Suppressor macrophage treated with lipopolysaccharide for 4 hours (primary cell): ENCODE data around the gene TEX11.
"Not testable (repeated sequence)": the region's sequence is repeated elsewhere in the genome, so short reads cannot be mapped to it uniquely, and the experiment has no call there.

Experiments
- DNase-seq: peaks from one replicate; pipeline ENCODE4 v3.0.0-alpha.2; 2020

TEX11 gene

DNA sequence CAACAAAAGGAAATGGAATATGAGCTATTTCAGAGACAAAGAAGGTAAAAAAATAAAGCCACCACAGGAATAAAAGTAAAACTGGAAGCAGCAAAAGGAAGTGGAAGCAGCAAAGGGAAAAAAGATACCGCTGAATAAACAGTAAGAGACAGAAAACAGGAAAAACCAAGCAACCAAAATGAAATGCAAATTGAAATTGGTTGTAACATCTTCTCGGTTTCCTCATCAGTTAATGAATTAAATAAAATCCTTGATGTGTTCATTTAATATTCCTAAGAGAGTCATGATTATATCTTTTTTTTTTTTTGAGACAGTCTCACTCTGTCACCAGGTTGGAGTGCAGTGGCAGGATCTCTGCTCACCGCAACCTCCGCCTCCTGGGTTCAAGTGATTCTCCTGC lies 331.1 kb downstream of the TEX11 start:
- DNase-seq: no peak

DNA sequence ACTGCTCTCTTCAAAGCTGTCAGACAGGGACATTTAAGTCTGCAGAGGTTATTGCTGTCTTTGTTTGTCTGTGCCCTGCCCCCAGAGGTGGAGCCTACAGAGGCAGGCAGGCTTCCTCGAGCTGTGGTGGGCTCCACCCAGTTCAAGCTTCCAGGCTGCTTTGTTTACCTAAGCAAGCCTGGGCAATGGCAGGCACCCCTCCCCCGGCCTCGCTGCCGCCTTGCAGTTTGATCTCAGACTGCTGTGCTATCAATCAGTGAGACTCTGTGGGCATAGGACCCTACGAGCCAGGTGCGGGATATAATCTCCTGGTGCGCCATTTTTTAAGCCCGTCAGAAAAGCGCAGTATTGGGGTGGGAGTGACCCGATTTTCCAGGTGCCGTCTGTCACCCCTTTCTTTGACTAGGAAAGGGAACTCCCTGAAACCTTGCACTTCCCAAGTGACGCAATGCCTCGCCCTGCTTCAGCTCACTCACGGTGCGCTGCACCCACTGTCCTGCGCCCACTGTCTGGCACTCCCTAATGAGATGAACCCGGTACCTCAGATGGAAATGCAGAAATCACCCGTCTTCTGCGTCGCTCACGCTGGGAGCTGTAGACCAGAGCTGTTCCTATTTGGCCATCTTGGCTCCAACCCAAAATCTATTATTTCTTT lies 338.5 kb downstream of the TEX11 start:
- DNase-seq: not testable (repeated sequence)

- DNase-seq: no peak
Measured at GRCh38 chrX:70554948-70555347, 353.6 kb downstream of the TEX11 start.

DNA sequence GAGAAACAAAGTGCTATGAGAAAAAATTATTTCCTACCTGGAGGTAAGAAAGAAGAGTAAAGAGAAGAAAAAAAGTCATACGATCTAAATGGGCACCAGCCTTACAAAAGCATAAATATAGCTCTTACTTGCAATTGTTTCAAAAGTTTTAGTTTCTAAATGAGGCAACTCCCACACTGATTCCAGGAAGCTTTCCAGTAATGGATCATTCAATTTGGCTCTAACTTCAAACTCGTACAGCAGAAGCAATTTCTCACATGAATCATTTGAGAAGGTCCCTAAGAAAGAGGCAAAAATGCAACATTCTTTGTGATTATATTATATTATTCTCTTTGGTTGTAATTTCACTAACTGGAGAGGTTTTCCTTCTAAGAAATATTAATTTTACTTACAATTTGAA lies 354.0 kb downstream of the TEX11 start:
- no peak for DNase-seq

DNA sequence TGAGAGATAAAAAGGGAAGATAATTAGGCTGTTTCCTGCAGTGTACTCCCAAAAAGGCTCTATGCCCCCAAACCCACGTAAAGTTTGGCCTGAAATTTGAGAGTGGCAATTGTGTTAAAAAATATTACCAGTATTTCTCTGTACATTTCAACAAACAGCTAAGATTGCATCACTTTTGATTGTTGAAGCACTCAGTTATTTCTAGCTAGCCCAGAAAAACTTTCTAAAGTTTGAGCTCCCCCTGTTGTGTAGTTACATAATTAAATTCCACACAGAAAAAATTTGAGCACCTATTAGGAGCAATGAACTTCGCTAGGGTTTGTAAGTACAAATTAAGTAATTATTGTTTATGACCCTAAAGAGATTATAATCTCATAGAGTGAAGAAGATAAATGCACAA lies 354.4 kb downstream of the TEX11 start:
- peak; percentile 3 for DNase-seq

DNA sequence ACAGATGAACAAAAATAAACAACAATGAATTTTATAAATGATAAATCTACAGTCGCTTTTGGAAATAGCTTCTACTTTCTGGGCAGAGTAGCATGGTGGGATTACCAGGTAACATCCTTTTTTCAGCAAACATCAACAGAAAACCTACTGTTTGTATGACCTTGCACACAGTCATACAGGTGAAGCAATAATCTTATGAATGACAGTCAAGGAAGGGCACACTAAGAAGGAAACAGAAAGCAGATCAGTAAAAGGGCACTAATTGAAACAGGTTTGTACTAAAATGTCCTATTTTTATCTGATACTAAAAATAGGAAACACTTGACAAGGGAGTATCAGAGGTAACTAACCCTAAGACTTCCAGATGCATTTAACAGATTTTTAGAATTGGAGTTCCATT lies 355.0 kb downstream of the TEX11 start:
- DNase-seq: no peak

DNA sequence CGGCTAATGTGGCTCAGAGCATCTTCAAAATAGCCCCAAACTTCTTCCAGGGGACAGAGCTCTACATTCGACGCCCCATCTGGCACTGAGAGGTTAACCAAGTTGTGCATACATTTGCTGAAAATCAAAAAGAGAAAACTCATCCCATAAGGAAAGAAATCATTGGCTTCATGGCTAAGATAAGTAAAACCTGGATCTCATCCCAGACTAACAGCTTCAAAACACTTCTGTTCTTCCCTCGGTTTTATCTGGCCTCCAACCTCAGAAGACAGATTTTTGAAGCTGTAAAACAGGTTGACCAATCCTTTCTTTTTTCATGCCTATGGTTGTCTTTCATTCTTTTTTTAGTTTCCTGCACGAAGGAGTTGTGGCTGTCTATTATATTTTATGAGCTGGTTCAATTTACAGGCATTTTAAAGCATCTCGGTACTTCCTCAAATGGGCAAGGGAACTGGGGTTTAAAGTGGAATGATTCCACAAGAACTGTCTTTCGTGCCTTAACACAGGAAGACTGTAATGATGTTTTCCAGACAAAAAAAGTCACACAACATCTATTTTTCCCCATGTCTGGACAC lies 356.3 kb downstream of the TEX11 start:
- DNase-seq: no peak

DNA sequence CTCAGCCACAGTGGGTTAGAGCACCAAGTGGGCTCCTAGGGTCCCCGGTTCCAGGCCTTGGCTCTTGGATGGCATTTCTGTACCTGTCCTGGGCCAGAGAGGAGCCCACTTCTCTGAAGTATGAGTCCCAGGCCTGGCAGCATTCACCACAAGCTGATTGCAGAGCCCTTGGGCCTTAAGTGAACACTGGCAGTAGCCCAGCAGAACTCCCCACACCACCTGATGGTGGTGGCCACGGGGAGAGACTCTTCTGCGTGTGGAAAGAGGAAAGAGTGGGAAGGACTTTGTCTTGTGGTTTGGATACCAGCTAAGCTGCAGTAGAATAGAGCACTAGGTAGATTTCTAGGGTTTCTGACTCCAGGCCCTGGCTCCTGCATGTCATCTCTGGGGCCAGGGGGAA lies 359.1 kb downstream of the TEX11 start:
- no peak for DNase-seq

DNA sequence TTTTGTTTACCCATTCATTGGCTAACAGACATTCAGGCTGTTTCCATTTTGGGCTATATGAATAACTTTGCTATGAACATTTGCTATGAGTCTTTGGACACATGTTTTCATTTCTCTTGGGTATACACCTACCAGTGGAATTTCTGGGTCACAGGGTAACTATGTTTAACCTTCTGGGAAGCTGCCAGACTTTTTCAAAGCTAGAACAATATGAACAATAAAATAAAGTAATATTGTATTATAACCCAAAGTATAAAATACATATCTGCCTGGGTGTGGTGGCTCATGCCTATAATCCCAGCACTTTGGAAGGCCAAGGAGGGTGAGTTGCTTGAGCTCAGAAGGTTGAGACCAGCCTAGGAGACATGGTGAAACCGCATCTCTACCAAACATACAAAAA lies 373.3 kb downstream of the TEX11 start:
- DNase-seq: no peak

DNA sequence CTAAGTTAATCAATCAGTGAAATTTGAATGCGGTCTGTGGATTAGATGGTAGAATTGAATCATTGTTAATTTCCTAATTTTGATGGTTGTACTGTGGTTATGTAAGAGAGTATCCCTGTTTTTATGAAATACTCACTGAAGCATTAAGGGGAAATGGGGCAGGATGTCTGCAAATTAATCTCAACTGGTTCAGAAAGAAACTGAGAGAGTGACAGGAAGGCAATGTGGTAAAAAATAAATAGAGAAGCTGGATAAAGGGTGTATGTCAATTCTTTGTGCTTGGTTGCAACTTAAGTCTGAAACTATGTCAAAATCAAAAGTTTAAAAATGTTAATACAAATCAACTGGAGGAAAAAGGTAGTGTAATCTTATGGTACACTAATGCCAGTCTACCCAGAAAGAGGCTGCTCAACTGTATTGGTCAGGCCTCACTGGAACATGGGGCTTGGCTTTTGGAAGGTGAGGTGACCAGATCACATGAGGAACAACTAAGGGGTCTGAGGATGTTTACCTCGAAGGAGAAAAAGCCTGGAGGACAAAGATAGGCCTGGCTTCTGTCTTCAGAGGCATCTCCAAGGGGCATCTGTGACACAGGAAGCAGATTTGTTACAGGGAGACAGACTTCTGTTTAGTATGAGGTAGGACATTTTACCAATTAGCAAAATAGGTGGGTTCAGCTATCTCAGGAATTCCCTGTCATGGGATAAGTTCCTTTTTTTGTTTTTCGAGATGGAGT lies 380.7 kb downstream of the TEX11 start:
- DNase-seq: no peak

DNA sequence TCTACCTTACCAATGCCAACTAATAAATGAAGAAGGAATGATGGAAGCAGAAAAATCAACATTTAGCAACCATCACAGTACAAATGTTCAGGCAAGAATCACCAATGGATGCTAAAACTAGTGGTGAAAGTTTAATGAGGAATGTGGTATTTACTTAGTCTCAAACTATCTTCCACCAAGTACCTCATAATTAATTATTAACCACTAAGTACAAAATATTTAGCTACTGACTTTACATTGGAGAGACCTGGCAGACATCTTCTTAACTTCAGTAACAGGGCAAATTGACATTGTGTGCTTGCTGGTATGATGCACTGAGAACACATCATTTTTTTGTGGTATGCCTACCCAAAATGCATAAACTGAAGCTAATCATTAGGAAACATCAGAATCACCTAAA lies 381.5 kb downstream of the TEX11 start:
- no peak for DNase-seq

GRCh38 chrX:70525733-70526132 lies 382.8 kb downstream of the TEX11 start:
- DNase-seq: no peak

DNA sequence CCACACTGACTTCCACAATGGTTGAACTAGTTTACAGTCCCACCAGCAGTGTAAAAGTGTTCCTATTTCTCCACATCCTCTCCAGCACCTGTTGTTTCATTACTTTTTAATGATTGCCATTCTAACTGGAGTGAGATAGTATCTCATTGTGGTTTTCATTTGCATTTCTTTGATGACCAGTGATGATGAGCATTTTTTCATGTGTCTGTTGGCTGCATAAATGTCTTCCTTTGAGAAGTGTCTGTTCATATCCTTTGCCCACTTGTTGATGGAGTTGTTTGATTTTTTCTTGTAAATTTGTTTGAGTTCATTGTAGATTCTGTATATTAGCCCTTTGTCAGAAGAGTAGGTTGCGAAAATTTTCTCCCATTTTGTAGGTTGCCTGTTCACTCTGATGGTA lies 392.8 kb downstream of the TEX11 start:
- not testable (repeated sequence) for DNase-seq

DNA sequence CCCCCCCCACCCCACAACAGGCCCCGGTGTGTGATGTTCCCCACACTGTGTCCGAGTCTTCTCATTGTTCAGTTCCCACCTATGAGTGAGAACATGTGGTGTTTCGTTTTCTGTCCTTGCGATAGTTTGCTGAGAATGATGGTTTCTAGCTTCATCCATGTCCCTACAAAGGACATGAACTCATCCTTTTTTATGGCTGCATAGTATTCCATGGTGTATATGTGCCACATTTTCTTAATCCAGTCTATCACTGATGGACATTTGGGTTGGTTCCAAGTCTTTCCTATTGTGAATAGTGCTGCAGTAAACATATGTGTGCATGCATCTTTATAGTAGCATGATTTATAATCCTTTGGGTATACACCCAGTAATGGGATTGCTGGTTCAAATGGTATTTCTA lies 393.2 kb downstream of the TEX11 start:
- not testable (repeated sequence) for DNase-seq

GRCh38 chrX:70509078-70509477 lies 399.4 kb downstream of the TEX11 start:
- DNase-seq: no peak

- no peak for DNase-seq
Measured at GRCh38 chrX:70508296-70508911, 400.1 kb downstream of the TEX11 start.

DNA sequence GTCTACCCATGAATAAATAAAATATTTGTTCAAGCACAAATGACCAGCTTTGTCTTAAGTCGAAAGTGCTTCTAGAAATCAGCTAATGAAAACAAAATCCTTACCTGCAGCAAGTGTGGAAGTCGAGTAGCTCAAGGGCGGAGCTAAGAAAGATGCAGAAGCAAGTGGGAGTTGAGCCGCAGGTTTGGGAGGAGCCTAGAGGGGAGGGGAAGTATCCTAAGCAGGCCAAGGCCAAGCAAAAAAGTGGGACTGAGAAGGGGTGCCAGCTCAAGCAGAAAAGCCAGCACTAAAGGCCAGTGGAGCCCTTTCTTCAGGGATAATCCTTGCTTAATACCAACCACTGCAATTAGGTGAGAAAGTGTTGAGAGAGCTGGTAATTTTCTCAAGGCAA lies 403.1 kb downstream of the TEX11 start:
- DNase-seq: no peak

- DNase-seq: no peak
Measured at GRCh38 chrX:70504772-70505450, 403.6 kb downstream of the TEX11 start.

DNA sequence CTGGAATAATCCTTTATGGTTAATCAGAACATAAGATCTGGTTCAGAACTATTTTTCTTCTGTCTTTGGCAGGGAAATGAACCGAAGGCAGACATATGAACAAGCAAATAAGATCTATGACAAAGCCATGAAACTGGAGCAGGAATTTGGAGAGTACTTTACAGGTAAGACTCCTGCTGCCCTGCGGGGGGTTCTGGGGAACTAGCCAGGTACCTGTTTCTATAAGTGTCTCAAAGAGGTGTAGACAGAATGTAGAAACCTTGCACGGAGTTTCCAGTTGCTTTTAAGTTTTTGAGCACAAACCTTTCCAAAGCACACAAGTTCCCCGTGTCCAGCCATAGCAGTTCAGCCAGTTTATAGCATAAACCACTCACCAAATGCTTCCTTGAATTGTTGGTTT lies 407.7 kb downstream of the TEX11 start:
- DNase-seq: no peak

DNA sequence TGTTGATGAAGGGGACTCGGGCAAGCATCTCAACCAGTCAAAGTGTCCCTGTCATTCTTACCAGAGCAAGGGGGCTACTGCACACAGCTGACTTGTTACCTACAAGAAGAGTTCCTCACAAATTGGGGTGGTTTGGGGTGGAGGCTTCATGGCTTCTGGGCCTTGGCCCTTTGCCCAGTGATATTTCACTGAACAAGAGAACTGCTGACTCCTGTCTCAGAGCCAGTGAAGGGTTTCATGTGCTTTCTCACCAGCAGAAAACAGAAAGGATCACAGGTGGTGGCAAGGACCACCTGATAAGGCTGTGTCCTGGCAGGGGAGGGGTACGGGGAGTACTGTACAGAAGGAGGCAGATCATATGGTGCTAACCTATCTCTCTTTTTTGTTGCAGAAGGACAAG lies 410.4 kb downstream of the TEX11 start:
- no peak for DNase-seq

DNA sequence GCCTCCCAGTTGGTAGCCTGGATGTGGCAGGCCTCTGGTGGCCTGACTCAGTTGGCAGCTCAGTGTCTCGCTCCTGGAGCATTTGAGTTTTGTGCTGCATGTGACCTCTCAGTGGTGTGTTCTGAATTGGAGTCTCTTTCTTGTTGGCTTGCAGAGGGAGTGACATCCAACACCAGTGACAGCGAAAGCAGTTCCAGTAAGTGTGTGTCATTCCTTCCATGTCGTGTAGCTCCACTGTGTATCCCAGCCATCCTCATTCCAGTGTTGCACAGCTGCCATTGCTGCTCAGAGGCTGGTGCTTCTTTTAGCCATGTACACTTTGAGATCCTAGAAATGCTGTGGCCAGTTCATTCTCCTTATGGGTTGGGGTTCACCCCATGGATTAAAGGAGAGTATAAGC lies 411.5 kb downstream of the TEX11 start:
- no peak for DNase-seq

DNA sequence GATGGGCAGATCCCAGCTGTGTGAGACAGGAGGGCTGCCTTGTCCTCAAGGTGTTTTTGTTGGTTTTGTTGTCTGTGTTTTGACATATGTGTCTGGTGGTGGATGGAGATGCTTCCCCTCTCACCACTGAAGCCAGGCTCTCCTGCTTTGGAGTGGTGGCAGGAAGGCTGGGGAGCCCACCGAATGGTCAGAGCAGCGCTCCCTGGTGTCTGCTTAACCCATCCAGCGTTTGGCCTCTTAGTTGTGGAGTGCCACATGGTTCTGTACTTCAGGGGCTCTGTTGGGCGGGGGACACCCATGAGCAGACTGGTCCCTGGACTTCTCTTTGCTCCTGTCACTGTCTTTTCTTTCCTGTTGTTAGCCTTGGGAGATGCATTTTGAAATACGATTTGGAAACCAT lies 412.0 kb downstream of the TEX11 start:
- no peak for DNase-seq

GRCh38 chrX:70494441-70494840 lies 414.1 kb downstream of the TEX11 start:
- DNase-seq: peak; percentile 18

GRCh38 chrX:70488856-70489255 lies 419.7 kb downstream of the TEX11 start:
- peak; percentile 12 for DNase-seq
